Fibroblast of villous mesenchyme (primary cell): ENCODE results near the gene RPS8. TPM values are rescaled to one million over a fixed set of nuclear protein-coding genes. Genes with fewer than 3 reads are reported as not detected.
"Not testable (repeated sequence)": the region's sequence is repeated elsewhere in the genome, so short reads cannot be mapped to it uniquely, and the experiment has no call there.

ENCODE experiments used
- DNase-seq: peaks from one replicate; pipeline ENCODE4 v3.0.0-alpha.2; 2010; ENCODE audit warnings: low read depth
- H3K4me3 ChIP-seq: 2 replicates; pipeline ENCODE4 v1.5.1; 2011; ENCODE audit warnings: low read depth, mild to moderate bottlenecking, low read length
- CTCF ChIP-seq: IDR thresholded peaks from 2 replicates; pipeline ENCODE4 v1.5.1; 2012; ENCODE audit warnings: low read depth, mild to moderate bottlenecking, low read length; ENCODE audit not compliant: insufficient read depth
- total RNA-seq: library from RNA; depleted of rRNA; stranded (reverse); fragments of >200 nt; gene quantifications from 2 replicates; pipeline ENCODE4 v1.2.3, GENCODE V29; 2012

RPS8 gene
- total RNA-seq, 1 donor: 1,233 TPM

GRCh38 chr1:44760876-44761275, 14.5 kb upstream of the RPS8 start:
- TF ChIP-seq CTCF: no peak
- no peak for DNase-seq
- H3K4me3 ChIP-seq: no peak overlapping the region

GRCh38 chr1:44766421-44766820, 8.9 kb upstream of the RPS8 start:
- H3K4me3 ChIP-seq, DNase-seq: not testable (repeated sequence)

- H3K4me3 ChIP-seq: peak overlapping the region; percentile 95
- no peak for TF ChIP-seq CTCF
- peak; percentile 27 for DNase-seq
These were observed 790 bp downstream of the RPS8 start for GRCh38 chr1:44775930-44776729.

GRCh38 chr1:44776730-44777068, 1.4 kb downstream of the RPS8 start:
- no peak for DNase-seq
- peak overlapping the region; percentile 95 for H3K4me3 ChIP-seq
- no peak for TF ChIP-seq CTCF

- TF ChIP-seq CTCF: no peak
- peak overlapping the region; percentile 95 for H3K4me3 ChIP-seq
- DNase-seq: no peak
These were observed 2.2 kb downstream of the RPS8 start for GRCh38 chr1:44777547-44777946.

- no peak for TF ChIP-seq CTCF
- H3K4me3 ChIP-seq: peak overlapping the region; percentile 6
- no peak for DNase-seq
These were observed 2.8 kb downstream of the RPS8 start for GRCh38 chr1:44777969-44778635.

GRCh38 chr1:44778705-44779576, 3.6 kb downstream of the RPS8 start:
- H3K4me3 ChIP-seq: no peak overlapping the region
- DNase-seq: no peak

More at GRCh38 chr1:44778705-44779576, 3.6 kb downstream of the RPS8 start:
- no peak for TF ChIP-seq CTCF
